22Rv1 (cell line): ENCODE data around the gene SRSF6.

ENCODE experiments used
- CTCF ChIP-seq: fragments of 450-650 bp; IDR thresholded peaks from 2 replicates; pipeline ENCODE4 v1.5.1; 2017; ENCODE audit warnings: mild to moderate bottlenecking
- ZFX ChIP-seq: fragments of 450-650 bp; IDR thresholded peaks from 2 replicates; pipeline ENCODE4 v1.6.1; 2017; ENCODE audit warnings: antibody characterized with exemption, borderline replicate concordance

GRCh38 chr20:43511879-43512278 lies 54.2 kb downstream of the SRSF6 start:
- TF ChIP-seq CTCF: no peak
- no peak for TF ChIP-seq ZFX
